HG03558 (cell line): ENCODE data around the gene SLCO6A1.

Experiments
- ATAC-seq: cut with Tn5 transposase; IDR thresholded peaks from one replicate; pipeline ENCODE4 v1.9.1; 2021; ENCODE audit warnings: moderate number of reproducible peaks; ENCODE audit not compliant: unreplicated experiment; ENCODE audit errors: extremely low read depth

Gene SLCO6A1

GRCh38 chr5:102453716-102454115 is 45.1 kb downstream of the SLCO6A1 start:
- no peak for ATAC-seq

- no peak for ATAC-seq
Observed at GRCh38 chr5:102451082-102451481, 47.7 kb downstream of the SLCO6A1 start.

- no peak for ATAC-seq
Observed at GRCh38 chr5:102450313-102450990, 48.3 kb downstream of the SLCO6A1 start.

GRCh38 chr5:102433473-102433872 is 65.3 kb downstream of the SLCO6A1 start:
- ATAC-seq = no peak

- ATAC-seq = no peak
Observed at GRCh38 chr5:102421647-102422046, 77.2 kb downstream of the SLCO6A1 start.

- no peak for ATAC-seq
Observed at GRCh38 chr5:102418531-102418930, 80.3 kb downstream of the SLCO6A1 start.

GRCh38 chr5:102414448-102414847 is 84.4 kb downstream of the SLCO6A1 start:
- ATAC-seq = no peak

- ATAC-seq = no peak
Observed at GRCh38 chr5:102388235-102388634, 110.6 kb downstream of the SLCO6A1 start.

- no peak for ATAC-seq
Observed at GRCh38 chr5:102385365-102385764, 113.4 kb downstream of the SLCO6A1 start.

GRCh38 chr5:102380174-102380573 is 118.6 kb downstream of the SLCO6A1 start:
- no peak for ATAC-seq

- ATAC-seq = no peak
Observed at GRCh38 chr5:102375876-102376275, 122.9 kb downstream of the SLCO6A1 start.

- ATAC-seq = no peak
Observed at GRCh38 chr5:102375272-102375671, 123.5 kb downstream of the SLCO6A1 start.

GRCh38 chr5:102368392-102368791 is 130.4 kb downstream of the SLCO6A1 start:
- ATAC-seq = no peak

GRCh38 chr5:102341681-102342288 is 157.0 kb downstream of the SLCO6A1 start:
- no peak for ATAC-seq

- no peak for ATAC-seq
Observed at GRCh38 chr5:102324714-102325113, 174.1 kb downstream of the SLCO6A1 start.
